ENCODE measurements around the gene DPPA4. TPM values are rescaled to one million over a fixed set of nuclear protein-coding genes. Genes with fewer than 3 reads are reported as not detected.
"Not testable (repeated sequence)": the region's sequence is repeated elsewhere in the genome, so short reads cannot be mapped to it uniquely, and the experiment has no call there.

DPPA4 gene
- total RNA-seq (2014; rRNA removed; shearing (Covaris generic)) = not detected in 2 replicates
- not detected in 2 replicates for polyA plus RNA-seq (2014; cell fraction: nucleus; rRNA removed)

GRCh38 chr3:109337393-109337792, at the start of gene DPPA4:
Gene DPPA4 (minus strand): TSS chr3:109337546. CDS start chr3:109337517, 29 bp downstream.
- no peak for DNase-seq (ENCODE audit: extremely low read depth, low read depth)

GRCh38 chr3:109385442-109386318, 48.3 kb upstream of the DPPA4 start:
- no peak for DNase-seq (ENCODE audit: extremely low read depth, low read depth)

GRCh38 chr3:109384164-109384563, 46.8 kb upstream of the DPPA4 start:
- no peak for DNase-seq (ENCODE audit: extremely low read depth, low read depth)

- DNase-seq (ENCODE audit: extremely low read depth, low read depth) = no peak
Measured at GRCh38 chr3:109382588-109382987, 45.2 kb upstream of the DPPA4 start.

GRCh38 chr3:109375975-109376374, 38.6 kb upstream of the DPPA4 start:
- DNase-seq (ENCODE audit: extremely low read depth, low read depth) = no peak

- not testable (repeated sequence) for DNase-seq (ENCODE audit: extremely low read depth, low read depth)
Measured at GRCh38 chr3:109374434-109374833, 37.1 kb upstream of the DPPA4 start.

- no peak for DNase-seq (ENCODE audit: extremely low read depth, low read depth)
Measured at GRCh38 chr3:109373933-109374332, 36.6 kb upstream of the DPPA4 start.

- DNase-seq (ENCODE audit: extremely low read depth, low read depth) = no peak
Measured at GRCh38 chr3:109372639-109373038, 35.3 kb upstream of the DPPA4 start.

GRCh38 chr3:109369510-109369909, 32.2 kb upstream of the DPPA4 start:
- DNase-seq (ENCODE audit: extremely low read depth, low read depth) = no peak

- no peak for DNase-seq (ENCODE audit: extremely low read depth, low read depth)
Measured at GRCh38 chr3:109364088-109364487, 26.7 kb upstream of the DPPA4 start.

- DNase-seq (ENCODE audit: extremely low read depth, low read depth) = no peak
Measured at GRCh38 chr3:109363634-109364033, 26.3 kb upstream of the DPPA4 start.

- no peak for DNase-seq (ENCODE audit: extremely low read depth, low read depth)
Measured at GRCh38 chr3:109362823-109363222, 25.5 kb upstream of the DPPA4 start.

- DNase-seq (ENCODE audit: extremely low read depth, low read depth) = not testable (repeated sequence)
Measured at GRCh38 chr3:109358809-109359208, 21.5 kb upstream of the DPPA4 start.

GRCh38 chr3:109356442-109357155, 19.3 kb upstream of the DPPA4 start:
- no peak for DNase-seq (ENCODE audit: extremely low read depth, low read depth)

GRCh38 chr3:109355625-109356441, 18.5 kb upstream of the DPPA4 start:
- no peak for DNase-seq (ENCODE audit: extremely low read depth, low read depth)

- no peak for DNase-seq (ENCODE audit: extremely low read depth, low read depth)
Measured at GRCh38 chr3:109353057-109353456, 15.7 kb upstream of the DPPA4 start.

- no peak for DNase-seq (ENCODE audit: extremely low read depth, low read depth)
Measured at GRCh38 chr3:109351231-109351630, 13.9 kb upstream of the DPPA4 start.

GRCh38 chr3:109346770-109347295, 9.5 kb upstream of the DPPA4 start:
- no peak for DNase-seq (ENCODE audit: extremely low read depth, low read depth)

- DNase-seq (ENCODE audit: extremely low read depth, low read depth) = no peak
Measured at GRCh38 chr3:109346099-109346498, 8.8 kb upstream of the DPPA4 start.

Measured in NCI-H460 (cell line).